Activated T-helper 1 cell treated with anti-CD3 and anti-CD28 coated beads, Interleukin-2, amount 50 U/mL, for 16 hours (primary cell): Measurements from ENCODE around the gene ANKLE2.
"Not testable (repeated sequence)": the region's sequence is repeated elsewhere in the genome, so short reads cannot be mapped to it uniquely, and the experiment has no call there.

Experiments
- DNase-seq, 2 donors: peaks; one replicate each; pipeline ENCODE4 v3.0.0-alpha.2; 2020; ENCODE audit warnings: low read depth in 1 of 2, low spot score in 1 of 2

ANKLE2 gene

GRCh38 chr12:132761032-132761920, at the start of gene ANKLE2:
TSS of gene ANKLE2 (minus strand) at chr12:132761832. CDS start at chr12:132761798, 34 bp downstream.
- DNase-seq = peak; percentile 30 to 54

DNA sequence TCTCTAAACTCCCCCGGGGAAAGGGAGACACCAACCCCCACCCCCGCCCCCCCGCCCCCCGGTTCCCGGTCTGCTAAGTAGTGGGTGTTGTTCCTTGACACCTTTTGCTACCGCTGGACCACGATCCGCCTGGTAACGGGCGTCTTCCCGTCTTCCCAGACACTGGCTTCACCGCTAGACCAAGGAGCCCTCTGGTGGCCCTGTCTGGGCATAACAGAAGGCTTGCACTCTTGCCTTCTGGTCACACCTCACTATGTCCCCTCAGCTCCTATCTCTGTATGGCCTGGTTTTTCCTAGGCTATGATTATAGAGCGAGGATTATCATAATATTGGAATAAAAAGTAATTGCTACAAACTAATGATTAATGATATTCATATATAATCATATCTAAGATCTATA, 47.8 kb upstream of the ANKLE2 start:
- not testable (repeated sequence) for DNase-seq

DNA sequence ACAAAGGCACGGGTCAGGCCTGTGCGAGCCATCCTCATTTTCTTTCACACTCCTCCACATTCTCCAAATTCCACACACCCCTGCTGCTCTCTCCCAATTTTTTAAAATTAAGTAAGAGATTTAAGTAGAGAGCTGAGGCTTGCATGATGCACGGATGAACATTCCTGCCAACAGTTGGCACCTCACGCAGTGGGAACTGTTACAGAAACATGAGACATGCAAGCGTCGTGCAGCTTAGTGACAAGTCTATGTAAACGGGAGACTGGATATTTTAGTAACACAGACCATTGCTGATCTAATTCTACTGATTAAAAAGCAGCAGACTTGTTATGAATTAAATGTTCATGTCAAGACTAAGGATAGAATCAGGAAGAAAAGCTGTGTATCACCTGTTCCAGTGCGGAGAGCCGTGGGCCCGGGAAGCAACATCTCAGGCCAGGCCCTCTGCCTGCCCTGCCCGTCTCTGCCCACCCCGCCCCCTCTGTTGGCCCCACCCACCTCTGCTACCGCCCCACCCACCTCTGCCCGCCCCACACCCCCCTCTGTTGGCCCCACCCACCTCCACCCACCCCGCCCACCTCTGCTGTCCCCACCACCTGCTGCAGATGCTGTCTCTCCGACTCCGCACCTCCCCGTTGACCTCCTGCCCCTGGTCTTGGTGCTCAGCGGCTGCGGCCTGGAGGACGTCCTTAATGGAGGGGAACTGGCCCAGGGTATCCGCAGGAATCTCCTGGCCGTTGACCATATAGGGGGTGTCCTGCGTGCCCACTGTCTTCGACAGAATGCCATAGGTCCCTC, 45.9 kb upstream of the ANKLE2 start:
- DNase-seq = no peak

GRCh38 chr12:132806857-132807256, 45.2 kb upstream of the ANKLE2 start:
- DNase-seq = no peak

GRCh38 chr12:132804426-132804861, 42.8 kb upstream of the ANKLE2 start:
- no peak for DNase-seq

GRCh38 chr12:132803888-132804287, 42.3 kb upstream of the ANKLE2 start:
- DNase-seq = no peak

GRCh38 chr12:132803125-132803524, 41.5 kb upstream of the ANKLE2 start:
- no peak for DNase-seq

- no peak for DNase-seq
These were observed 40.1 kb upstream of the ANKLE2 start for GRCh38 chr12:132801741-132802140.

- no peak for DNase-seq
These were observed 37.2 kb upstream of the ANKLE2 start for GRCh38 chr12:132798836-132799235.

- DNase-seq = no peak
These were observed 36.4 kb upstream of the ANKLE2 start for GRCh38 chr12:132797820-132798570.

GRCh38 chr12:132795847-132796246, 34.2 kb upstream of the ANKLE2 start:
- DNase-seq = no peak

- DNase-seq = not testable (repeated sequence)
These were observed 30.3 kb upstream of the ANKLE2 start for GRCh38 chr12:132791940-132792339.

GRCh38 chr12:132789099-132789471, 27.5 kb upstream of the ANKLE2 start:
- no peak for DNase-seq

GRCh38 chr12:132788375-132789098, 26.9 kb upstream of the ANKLE2 start:
- DNase-seq = no peak

DNA sequence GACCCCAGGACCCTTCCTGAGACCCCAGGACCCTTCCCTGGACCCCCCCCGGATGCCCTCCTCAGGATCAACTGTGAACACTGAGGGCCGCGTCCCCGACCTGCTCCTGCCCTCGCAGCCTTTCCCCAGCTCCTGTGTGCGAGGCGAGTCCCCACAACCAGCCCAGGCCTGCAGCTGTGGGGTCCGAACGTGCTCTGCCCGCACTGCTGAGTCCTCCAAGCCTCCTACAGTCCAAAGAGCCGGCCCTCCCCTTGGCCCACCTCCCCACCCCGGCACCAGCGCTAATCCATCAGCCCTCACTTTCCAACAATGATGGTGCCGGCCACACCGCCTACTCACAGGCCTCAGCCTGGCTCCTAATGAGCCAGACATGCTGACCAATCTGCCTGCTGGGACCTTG, 26.2 kb upstream of the ANKLE2 start:
- DNase-seq = no peak

- no peak for DNase-seq
These were observed 24.6 kb upstream of the ANKLE2 start for GRCh38 chr12:132786192-132786591.

DNA sequence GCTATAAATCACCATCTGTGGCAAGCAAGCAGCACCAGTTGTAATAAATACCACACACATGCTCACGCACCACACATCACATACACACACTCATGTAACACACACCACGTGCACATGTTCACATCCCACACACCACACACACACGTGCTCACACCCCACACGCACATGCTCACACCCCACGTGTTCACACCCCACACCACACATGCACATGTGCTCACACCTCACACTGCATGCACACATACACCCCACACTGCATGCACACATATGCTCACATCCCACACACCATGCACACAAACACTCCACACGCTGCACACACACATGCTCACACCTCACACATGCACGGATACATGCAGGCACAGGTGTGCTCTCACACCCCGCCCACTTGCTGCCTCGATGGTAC, 22.9 kb upstream of the ANKLE2 start:
- no peak for DNase-seq

- DNase-seq = no peak
These were observed 22.4 kb upstream of the ANKLE2 start for GRCh38 chr12:132783917-132784531.

DNA sequence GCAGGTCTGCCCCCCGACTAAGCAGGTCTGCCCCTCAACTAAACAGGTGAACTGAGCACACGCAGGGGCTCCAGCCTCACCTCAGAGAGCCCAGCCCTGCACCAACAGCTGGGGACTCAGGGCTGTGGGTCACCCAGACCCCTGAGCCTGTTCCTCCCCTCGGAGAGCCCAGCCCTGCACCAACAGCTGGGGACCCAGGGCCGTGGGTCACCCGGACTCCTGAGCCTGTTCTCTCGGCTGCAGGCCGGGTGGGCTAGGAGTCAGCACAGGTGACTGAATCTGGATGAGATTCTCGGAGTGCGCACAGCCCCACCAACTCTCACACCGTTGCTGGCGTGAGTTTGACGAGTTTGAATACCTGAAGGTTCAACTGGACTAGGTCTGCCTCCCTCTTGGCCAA, 20.3 kb upstream of the ANKLE2 start:
- DNase-seq = no peak

DNA sequence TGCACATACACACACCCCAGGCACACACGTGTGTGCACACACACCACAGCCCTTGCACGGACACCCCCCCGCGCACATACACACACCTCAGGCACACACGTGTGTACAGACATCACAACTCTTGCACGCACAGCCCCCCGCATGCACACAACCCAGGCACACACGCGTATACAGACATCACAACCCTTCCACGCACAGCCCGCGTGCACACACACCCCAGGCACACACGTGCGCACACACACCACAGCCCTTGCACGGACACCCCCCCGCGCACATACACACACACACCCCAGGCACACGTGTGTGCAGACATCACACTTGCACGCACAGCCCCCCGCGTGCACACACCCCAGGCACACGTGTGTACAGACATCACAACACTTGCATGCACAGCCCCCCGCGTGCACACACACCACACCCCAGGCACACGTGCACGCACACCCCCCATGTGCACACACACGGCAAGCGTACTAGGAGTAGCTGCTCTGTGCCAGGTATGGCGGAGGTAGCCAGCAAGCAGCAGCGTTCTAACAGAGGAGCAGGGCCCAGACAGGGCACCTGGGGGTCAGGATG, 18.2 kb upstream of the ANKLE2 start:
- DNase-seq = no peak
